RPMI8226 (cell line): ENCODE measurements around the gene TELO2.
"Not testable (repeated sequence)": the region's sequence is repeated elsewhere in the genome, so short reads cannot be mapped to it uniquely, and the experiment has no call there.

Source experiments
- DNase-seq: peaks from one replicate; pipeline ENCODE4 v3.0.0-alpha.2; 2015

The TELO2 gene

GRCh38 chr16:1458336-1458976 lies 34.7 kb upstream of the TELO2 start:
- DNase-seq = no peak

- DNase-seq = no peak
Observed at GRCh38 chr16:1458977-1459341, 34.2 kb upstream of the TELO2 start.

GRCh38 chr16:1459967-1460366 lies 33.2 kb upstream of the TELO2 start:
- no peak for DNase-seq

- no peak for DNase-seq
Observed at GRCh38 chr16:1460602-1461138, 32.5 kb upstream of the TELO2 start.

- DNase-seq = no peak
Observed at GRCh38 chr16:1461146-1461545, 32.0 kb upstream of the TELO2 start.

- DNase-seq = no peak
Observed at GRCh38 chr16:1464196-1464893, 28.8 kb upstream of the TELO2 start.

- no peak for DNase-seq
Observed at GRCh38 chr16:1464894-1465566, 28.1 kb upstream of the TELO2 start.

GRCh38 chr16:1465567-1465915 lies 27.6 kb upstream of the TELO2 start:
- DNase-seq = no peak

- DNase-seq = no peak
Observed at GRCh38 chr16:1466054-1466453, 27.1 kb upstream of the TELO2 start.

- DNase-seq = peak; percentile 46
Observed at GRCh38 chr16:1466968-1467521, 26.1 kb upstream of the TELO2 start.

GRCh38 chr16:1468426-1468810 lies 24.7 kb upstream of the TELO2 start:
- no peak for DNase-seq

GRCh38 chr16:1469141-1469540 lies 24.0 kb upstream of the TELO2 start:
- not testable (repeated sequence) for DNase-seq

- DNase-seq = no peak
Observed at GRCh38 chr16:1469693-1470201, 23.4 kb upstream of the TELO2 start.

- DNase-seq = no peak
Observed at GRCh38 chr16:1470481-1471251, 22.5 kb upstream of the TELO2 start.

- no peak for DNase-seq
Observed at GRCh38 chr16:1471569-1472194, 21.5 kb upstream of the TELO2 start.

GRCh38 chr16:1472974-1473373 lies 20.2 kb upstream of the TELO2 start:
- no peak for DNase-seq

GRCh38 chr16:1474082-1474795 lies 18.9 kb upstream of the TELO2 start:
- DNase-seq = no peak

- peak; percentile 93 for DNase-seq
Observed at GRCh38 chr16:1474796-1475551, 18.2 kb upstream of the TELO2 start, which contains the start of gene CLCN7. Gene CLCN7 (minus strand): TSS chr16:1475028. CDS start chr16:1474974, 54 bp downstream.

GRCh38 chr16:1475552-1476114 lies 17.5 kb upstream of the TELO2 start:
- no peak for DNase-seq

- no peak for DNase-seq
Observed at GRCh38 chr16:1477033-1477432, 16.1 kb upstream of the TELO2 start.
